Stomach (tissue), 4 donors: ENCODE results near the gene WNK1.

Experiments used
- CTCF ChIP-seq, 7 experiments: fragments of 450-650 bp in 4 of 7; fragments of 200-600 bp in 3 of 7; sonication (generic) in 3 of 7; IDR thresholded peaks; one replicate each; pipeline ENCODE4 v1.5.1; 2016 to 2019; ENCODE audit warnings: antibody characterized with exemption in 7 of 7, control low read depth in 2 of 7, mild to moderate bottlenecking in 1 of 7
- EP300 ChIP-seq: sonication (generic); formaldehyde crosslinking; IDR thresholded peaks from one replicate; pipeline ENCODE4 v1.6.1; 2017; ENCODE audit warnings: antibody characterized with exemption
- POLR2A ChIP-seq, 4 donors: fragments of 450-650 bp; IDR thresholded peaks; one replicate each; pipeline ENCODE4 v1.6.1; 2016; ENCODE audit warnings: antibody characterized with exemption in 4 of 4, control low read depth in 2 of 4, mild to moderate bottlenecking in 1 of 4, moderate library complexity in 1 of 4
- POLR2AphosphoS5 ChIP-seq, 3 donors: sonication (generic); formaldehyde crosslinking; IDR thresholded peaks; one replicate each; pipeline ENCODE4 v1.6.1; 2016; ENCODE audit warnings: antibody characterized with exemption in 3 of 3

- no peak for TF ChIP-seq CTCF (IDR thresholded peaks at IDR 0.05)
- peak in 2 of 4 donors; percentile 66 to 76 for TF ChIP-seq POLR2A (IDR thresholded peaks at IDR 0.05)
- peak; percentile 34 to 91 (median 81) for TF ChIP-seq POLR2AphosphoS5 (IDR thresholded peaks at IDR 0.05)
- TF ChIP-seq EP300 = no peak
These were observed at the start of gene WNK1 for GRCh38 chr12:751999-752694.
